HCEC 1CT (cell line): ENCODE measurements around the gene DMBX1.

ENCODE experiments used
- DNase-seq: peaks from one replicate; pipeline ENCODE4 v3.0.0-alpha.2; 2017

The DMBX1 gene

DNA sequence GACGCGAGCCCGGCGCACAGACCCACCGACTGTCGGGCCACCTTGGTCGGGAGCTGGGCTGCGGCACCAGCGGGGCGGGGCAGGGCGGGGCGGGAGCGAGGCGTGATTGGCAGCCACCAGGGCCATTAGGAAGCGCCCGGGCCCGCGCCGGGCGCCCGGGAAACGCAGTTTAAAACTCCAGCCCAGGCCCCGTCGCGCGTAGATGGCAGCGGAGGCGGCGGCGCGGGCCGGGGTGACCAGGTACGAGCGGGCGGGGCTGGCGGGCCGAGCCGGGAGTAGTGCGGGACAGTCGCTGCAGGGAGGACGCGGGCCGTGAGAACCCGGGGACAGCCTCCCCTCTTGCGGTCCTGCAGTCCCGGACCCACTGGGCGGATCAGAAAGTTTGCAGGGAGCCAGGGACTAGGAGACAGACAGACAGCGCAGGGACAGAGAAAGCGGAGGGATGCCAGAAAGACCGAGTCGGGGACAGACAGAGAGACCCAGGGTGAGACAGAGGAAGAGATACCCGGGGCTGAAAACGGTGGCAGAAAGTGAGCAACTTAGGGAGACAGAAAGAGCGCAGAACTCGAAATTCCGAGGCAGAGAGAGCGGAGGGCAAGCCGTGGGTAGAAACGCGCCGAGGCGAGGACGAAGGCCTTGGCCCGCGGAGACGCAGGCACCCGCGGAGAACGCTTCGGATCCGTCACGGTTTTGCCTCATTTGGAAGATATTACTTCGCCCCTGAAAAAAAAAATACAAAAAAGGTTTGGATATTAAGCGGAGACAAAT, at the start of gene DMBX1:
DMBX1 (plus strand) TSS at position 199 of the 768 bp plus-strand sequence. CDS start 17,175 bp downstream, outside the sequence.
- no peak for DNase-seq

DNA sequence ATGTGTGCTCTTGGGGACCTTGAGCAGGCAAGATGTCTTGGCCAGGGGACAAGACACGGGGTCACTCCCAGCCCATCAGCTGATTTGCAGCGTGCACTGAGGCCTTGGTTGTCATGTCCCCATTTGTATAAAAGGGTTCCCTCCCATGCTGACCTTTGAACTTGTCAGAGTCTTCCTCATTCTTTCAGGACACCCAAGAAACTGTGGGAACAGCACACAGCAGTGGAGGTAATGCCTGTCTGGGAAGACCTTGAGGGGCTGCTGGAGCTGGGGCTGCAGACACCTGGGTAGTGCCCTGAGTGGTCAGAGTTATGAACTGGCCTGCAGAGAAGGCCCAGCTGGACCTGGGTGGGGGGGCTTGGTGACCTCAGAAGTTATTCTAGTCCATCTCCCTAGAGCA, 49.2 kb upstream of the DMBX1 start:
- no peak for DNase-seq

GRCh38 chr1:46442317-46443161, 47.1 kb upstream of the DMBX1 start:
- DNase-seq = peak; percentile 84

DNA sequence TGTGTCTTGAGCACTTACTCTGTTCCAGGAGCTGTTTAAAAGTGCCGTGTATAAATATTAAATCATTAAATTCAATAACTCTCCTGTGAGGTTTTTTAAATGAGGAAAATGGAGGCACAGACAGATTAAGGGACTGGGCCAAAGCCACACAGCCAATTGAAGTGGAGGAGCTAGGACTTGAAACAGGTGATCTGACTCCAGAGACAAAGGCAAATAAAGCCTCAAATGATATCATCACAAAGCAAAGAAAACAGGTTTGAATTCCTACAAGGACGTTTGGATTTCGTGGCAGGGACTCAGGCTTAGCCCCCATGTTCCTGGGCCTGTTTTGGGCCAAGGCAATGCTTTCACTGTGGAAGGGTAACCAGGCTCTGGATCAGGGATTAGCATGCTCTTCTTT, 45.2 kb upstream of the DMBX1 start:
- no peak for DNase-seq

DNA sequence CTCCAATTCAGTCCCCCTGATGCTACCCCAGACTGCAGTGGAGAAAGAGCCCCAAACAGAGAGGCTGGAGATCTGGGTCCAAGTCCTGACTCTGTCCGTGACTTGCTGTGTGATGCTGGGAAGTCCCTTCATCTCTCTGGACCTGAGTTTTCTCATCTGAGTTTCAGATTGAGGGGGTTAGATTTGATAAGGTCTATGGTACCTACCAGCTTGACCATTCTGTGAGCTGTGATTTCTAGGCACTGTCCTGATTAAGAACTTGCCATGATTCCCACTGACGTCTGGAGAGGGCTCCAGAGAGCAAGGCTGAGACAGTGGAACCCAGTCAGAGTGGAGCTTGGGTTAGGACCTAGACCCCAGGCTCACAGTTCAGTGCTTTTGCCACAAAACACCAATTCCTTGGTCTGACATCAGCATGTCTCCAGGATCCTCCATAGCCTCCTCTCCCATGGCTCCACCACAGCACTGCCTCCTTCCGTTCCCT, 43.8 kb upstream of the DMBX1 start:
- peak; percentile 5 for DNase-seq

- DNase-seq = peak; percentile 44
These were observed 42.8 kb upstream of the DMBX1 start for GRCh38 chr1:46446646-46447498.

DNA sequence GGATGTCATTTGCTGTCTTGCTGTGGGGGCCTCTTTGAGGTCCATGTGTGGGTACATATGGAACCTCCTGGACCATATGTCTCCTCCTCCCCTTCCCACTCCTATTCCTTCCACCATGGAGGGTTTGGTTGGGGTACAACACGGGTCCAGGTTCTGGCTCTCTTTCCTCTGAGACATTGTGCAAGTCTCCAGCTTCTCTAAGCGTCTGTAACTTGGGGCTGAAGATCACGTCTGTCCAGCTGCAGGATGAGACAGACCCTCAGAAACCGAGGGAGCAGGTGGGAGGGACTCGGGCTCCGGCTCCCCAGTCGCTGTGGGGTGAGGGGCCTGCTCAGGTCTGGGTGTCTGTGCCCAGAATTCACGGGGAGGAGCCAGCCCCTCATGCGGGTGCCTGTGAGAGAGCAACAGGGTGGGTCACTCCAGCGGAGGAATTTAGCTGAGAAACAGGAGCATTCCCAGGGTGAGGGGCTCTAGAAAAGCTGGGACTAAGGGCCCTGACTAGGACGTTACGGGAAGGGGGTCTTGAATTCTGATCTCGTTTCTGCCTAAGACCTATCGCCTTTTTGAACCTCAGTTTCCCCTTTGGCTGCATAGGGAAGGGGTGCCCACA, 42.0 kb upstream of the DMBX1 start:
- no peak for DNase-seq

- DNase-seq = no peak
These were observed 41.3 kb upstream of the DMBX1 start for GRCh38 chr1:46448109-46448911.

DNA sequence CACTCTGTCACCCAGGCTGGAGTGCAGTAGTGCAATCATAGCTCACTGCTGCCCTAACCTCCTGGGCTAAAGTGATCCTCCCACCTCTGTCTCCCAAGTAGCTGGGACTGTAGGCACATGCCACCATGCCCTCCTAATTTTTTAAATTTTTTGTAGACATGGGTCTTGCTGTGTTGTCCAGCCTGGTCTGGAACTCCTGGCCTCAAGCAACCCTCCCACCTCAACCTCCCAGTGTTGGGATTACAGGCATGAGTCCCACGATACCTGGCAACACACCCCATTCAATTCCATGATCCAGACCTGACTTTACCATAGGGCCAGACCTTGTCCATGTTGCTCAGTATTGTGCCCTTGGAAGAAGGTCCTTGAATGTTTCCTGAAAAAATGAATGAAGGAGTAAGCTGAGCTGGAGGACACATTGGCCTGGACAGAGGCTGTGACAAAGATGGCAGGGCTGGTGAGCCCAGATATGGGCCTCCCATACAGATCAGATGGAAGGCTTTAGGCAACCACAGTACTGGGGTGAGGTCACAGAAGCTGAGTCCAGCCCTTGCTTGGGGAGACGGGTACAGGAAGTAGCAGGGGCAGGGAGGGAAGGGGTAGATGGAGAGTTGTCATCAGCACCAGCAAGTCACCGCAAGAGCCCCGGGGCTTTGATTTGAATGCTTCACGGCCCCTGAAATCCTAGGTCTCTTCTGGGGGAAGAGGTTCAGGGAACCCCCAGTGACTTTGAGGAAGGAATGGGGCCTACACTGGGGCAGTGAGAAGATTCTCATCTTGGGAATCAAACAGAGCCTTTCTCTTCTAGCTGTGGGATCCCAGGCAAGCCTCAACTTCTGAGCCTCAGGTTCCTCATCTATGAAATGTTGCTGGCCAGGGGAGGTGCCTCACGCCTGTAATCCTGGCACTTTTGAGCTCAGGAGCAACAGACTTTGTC, 40.1 kb upstream of the DMBX1 start:
- no peak for DNase-seq

DNA sequence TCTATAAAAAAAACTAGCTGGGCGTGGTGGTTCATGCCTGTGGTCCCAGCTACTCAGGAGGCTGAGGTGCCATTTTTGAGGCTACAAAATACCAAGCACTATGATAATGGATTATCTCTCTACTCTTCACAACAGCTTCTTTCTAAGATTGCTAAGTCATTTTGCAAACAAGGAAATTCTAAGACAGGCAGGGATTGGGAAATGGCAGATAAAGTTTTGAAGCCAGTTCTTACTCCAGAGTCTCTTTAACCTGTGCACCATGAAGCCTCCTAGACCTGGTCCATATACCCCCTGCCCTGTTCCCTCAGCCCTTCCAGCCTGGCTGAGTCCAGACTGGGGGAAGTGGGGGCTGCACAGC, 39.5 kb upstream of the DMBX1 start:
- no peak for DNase-seq

- no peak for DNase-seq
These were observed 37.4 kb upstream of the DMBX1 start for GRCh38 chr1:46451948-46452930.

GRCh38 chr1:46452931-46453325, 36.7 kb upstream of the DMBX1 start:
- DNase-seq = no peak

DNA sequence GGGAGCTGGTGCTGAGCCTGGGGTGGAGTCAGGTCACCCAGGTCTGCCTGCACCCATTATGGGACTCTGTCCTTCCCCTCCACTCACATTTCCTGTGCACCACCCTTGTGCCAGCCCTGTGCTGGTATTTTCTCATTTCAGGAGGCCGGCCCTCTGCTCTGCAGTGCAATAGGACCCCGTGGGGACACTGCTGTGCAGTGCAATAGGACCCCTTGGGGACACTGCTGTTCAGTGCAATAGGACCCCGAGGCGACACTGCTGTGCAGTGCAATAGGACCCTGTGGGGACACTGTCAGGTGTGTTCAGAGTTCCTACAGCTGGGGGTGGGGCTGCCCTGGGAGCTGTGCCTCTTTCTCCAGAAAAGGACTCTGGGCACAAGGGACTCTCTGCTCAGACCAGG, 36.2 kb upstream of the DMBX1 start:
- DNase-seq = no peak

- no peak for DNase-seq
These were observed 33.7 kb upstream of the DMBX1 start for GRCh38 chr1:46455951-46456350.

DNA sequence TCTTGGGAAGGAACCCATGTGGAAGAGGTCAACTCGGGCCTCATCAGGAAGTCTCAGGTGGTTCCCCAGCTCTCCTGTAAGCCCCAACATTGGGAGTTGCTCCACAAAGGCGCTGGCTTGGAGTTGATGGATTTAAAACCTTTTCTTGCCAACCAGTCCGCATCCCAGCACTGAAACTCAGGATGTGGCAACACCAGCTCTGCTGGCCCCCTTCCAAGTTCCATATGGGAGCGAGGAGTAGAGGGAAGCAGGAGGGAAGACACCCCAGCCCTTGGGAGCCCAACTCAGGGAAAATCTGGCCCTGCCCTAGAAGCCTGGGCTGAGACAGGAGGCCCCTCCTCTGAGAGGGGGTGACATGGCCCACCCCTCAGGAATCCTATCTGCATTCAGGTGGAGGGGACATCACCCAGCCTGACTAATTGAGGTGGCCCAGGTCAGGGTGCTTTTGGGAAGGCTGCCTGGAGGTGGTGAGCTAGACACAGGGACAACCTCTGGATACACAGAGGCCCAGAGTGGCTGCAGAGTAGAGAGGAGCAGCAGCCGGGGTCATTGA, 33.1 kb upstream of the DMBX1 start:
- DNase-seq = no peak

GRCh38 chr1:46457178-46457577, 32.5 kb upstream of the DMBX1 start:
- DNase-seq = no peak

DNA sequence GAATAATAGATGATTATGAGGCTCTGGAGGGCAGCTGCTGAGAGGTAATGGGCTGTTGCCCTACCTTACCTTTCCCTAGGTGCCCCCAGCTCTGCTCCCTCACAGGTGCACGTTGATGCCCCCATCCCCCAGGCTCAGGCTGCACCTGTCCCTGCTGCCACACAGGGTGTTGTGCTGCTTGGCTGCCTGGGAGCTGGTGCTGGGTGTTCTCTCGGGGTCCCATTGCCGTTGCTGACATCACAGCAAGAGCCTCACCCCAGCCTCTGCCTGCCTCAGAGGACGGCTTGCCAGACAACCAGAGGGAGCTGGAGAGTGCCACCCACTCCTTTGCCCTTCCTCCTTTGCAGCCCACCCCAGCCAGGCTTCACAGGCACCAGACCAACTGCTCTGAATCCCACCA, 31.4 kb upstream of the DMBX1 start:
- DNase-seq = no peak

GRCh38 chr1:46458846-46459245, 30.8 kb upstream of the DMBX1 start:
- DNase-seq = no peak

DNA sequence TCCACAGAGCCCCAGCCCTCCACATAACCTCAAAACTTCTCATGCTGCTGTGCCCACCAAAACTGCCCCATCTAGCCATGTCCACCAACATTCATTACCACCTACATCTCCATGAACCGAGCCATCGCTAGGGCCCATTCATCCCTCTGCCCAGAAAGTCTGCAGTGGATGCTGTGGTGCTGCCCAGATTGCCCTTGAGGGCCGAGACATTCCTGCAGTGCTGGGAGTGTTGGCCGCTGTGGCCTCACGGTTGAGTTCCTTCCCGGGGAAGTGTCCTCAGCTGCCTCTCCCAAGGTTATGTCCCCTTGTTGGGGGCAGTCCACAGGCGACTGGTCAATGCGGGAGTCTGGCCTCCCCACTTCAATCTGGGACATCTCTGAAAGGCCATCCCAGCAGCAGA, 30.3 kb upstream of the DMBX1 start:
- no peak for DNase-seq
